ENCODE measurements around the gene CTNS. TPM values are rescaled to one million over a fixed set of nuclear protein-coding genes. Genes with fewer than 3 reads are reported as not detected.

The CTNS gene
- total and polyA plus RNA-seq, 2 of the 13 experiments (the other 11 are each of a cell fraction or from before 2014, with no cell fraction given) = 9.5 to 13.7 TPM

DNA sequence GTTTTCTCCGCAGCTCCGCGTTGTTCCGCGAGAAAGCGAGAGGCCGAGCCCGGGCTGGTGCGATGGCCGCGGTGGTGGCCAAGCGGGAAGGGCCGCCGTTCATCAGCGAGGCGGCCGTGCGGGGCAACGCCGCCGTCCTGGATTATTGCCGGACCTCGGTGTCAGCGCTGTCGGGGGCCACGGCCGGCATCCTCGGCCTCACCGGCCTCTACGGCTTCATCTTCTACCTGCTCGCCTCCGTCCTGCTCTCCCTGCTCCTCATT, 32.5 kb downstream of the CTNS start:
- Histone ChIP-seq H3K4me3 (replicated peaks in 1 of 3; ENCODE audit: insufficient read depth in 1 of 3, low read depth in 2 of 3, low read length in 3 of 3) (peak overlapping the region; percentile 89 to 97 (median 95)), H3K4me1 (ENCODE audit: insufficient read depth, low read length) (peaks cover 44% of the 10 kb centered on the region), H3K36me3 (replicated peaks in 1 of 2; ENCODE audit: control insufficient read depth in 1 of 2, insufficient read depth in 2 of 2, low read length in 2 of 2) (peaks cover 0 to 8% of the 10 kb centered on the region in 2 experiments; a peak in 3 of 5 replicates), H3K4me2 (ENCODE audit: low read depth, low read length) (peak overlapping the region; percentile 90), H3K79me2 (ENCODE audit: insufficient read depth, low read length) (peaks cover 24% of the 10 kb centered on the region), H3K27ac (ENCODE audit: extremely low read length, insufficient read depth, low read length) (peak overlapping the region; percentile 79), H4K20me1 (ENCODE audit: insufficient read depth, low read length) (peaks cover 4% of the 10 kb centered on the region; the same call in 1 of the 2 replicates), H3K9me3 (ENCODE audit: low read length) (no peaks in the 10 kb centered on the region), H3K27me3 (ENCODE audit: control insufficient read depth in 1 of 2, insufficient read depth in 2 of 2, low read length in 2 of 2) (no peaks in the 10 kb centered on the region; a peak in 1 of 5 replicates), H2AFZ (ENCODE audit: low read length) (no peak overlapping the region), H3K9ac (ENCODE audit: insufficient read depth, low read depth, low read length) (peak overlapping the region; percentile 94)
- ATAC-seq (no peak), FAIRE-seq (no peak), DNase-seq (ENCODE audit: low spot score) (no peak)
- ChIA-PET CTCF (ENCODE audit: low intra/inter-chr PET ratio, low total read pairs) (no interaction called here), POLR2A (interaction anchor here (0.8 to 3.6 kb wide), 3 partner anchors 9 to 126 kb away, joined by 3 to 74 read pairs (median 8); partner anchors contain the start of genes CTNS and SHPK)
- BruUV-seq (replicated peaks) = TSS peak; percentile 90
- 1% methylated on average over 10 of the region's 32 CpGs for WGBS (ENCODE audit: low lambda C conversion rate)
- intact Hi-C loops (cut with micrococcal nuclease; ENCODE audit: unreplicated experiment) = no loop called here
- in situ Hi-C loops (cut with HindIII; ENCODE audit: extremely low pct_ligation_motif_present, low pct_unique_long_range_greater_than_20kb) = loop anchor here (10.0 kb wide), 1 partner anchor 624 kb away; no protein-coding TSS in a partner anchor
- TF ChIP-seq, protein P1, sequence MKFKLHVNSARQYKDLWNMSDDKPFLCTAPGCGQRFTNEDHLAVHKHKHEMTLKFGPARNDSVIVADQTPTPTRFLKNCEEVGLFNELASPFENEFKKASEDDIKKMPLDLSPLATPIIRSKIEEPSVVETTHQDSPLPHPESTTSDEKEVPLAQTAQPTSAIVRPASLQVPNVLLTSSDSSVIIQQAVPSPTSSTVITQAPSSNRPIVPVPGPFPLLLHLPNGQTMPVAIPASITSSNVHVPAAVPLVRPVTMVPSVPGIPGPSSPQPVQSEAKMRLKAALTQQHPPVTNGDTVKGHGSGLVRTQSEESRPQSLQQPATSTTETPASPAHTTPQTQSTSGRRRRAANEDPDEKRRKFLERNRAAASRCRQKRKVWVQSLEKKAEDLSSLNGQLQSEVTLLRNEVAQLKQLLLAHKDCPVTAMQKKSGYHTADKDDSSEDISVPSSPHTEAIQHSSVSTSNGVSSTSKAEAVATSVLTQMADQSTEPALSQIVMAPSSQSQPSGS (CRISPR knock-in tag; IDR thresholded peaks at IDR 0.05) = no peak
- TF ChIP-seq MXD4 (CRISPR knock-in tag; IDR thresholded peaks at IDR 0.05) = no peak
- TF ChIP-seq, protein P2, sequence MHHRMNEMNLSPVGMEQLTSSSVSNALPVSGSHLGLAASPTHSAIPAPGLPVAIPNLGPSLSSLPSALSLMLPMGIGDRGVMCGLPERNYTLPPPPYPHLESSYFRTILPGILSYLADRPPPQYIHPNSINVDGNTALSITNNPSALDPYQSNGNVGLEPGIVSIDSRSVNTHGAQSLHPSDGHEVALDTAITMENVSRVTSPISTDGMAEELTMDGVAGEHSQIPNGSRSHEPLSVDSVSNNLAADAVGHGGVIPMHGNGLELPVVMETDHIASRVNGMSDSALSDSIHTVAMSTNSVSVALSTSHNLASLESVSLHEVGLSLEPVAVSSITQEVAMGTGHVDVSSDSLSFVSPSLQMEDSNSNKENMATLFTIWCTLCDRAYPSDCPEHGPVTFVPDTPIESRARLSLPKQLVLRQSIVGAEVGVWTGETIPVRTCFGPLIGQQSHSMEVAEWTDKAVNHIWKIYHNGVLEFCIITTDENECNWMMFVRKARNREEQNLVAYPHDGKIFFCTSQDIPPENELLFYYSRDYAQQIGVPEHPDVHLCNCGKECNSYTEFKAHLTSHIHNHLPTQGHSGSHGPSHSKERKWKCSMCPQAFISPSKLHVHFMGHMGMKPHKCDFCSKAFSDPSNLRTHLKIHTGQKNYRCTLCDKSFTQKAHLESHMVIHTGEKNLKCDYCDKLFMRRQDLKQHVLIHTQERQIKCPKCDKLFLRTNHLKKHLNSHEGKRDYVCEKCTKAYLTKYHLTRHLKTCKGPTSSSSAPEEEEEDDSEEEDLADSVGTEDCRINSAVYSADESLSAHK (CRISPR knock-in tag; IDR thresholded peaks at IDR 0.05; ENCODE audit: borderline replicate concordance) = 0 out of 2 replicates have a peak, but pooled peaks have one; percentile 6
- 0 out of 2 replicates have a peak, but pooled peaks have one; percentile 10 for TF ChIP-seq EEA1 (CRISPR knock-in tag; IDR thresholded peaks at IDR 0.05; ENCODE audit: borderline replicate concordance)
- TF ChIP-seq, protein P3, sequence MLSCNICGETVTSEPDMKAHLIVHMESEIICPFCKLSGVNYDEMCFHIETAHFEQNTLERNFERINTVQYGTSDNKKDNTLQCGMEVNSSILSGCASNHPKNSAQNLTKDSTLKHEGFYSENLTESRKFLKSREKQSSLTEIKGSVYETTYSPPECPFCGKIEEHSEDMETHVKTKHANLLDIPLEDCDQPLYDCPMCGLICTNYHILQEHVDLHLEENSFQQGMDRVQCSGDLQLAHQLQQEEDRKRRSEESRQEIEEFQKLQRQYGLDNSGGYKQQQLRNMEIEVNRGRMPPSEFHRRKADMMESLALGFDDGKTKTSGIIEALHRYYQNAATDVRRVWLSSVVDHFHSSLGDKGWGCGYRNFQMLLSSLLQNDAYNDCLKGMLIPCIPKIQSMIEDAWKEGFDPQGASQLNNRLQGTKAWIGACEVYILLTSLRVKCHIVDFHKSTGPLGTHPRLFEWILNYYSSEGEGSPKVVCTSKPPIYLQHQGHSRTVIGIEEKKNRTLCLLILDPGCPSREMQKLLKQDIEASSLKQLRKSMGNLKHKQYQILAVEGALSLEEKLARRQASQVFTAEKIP (CRISPR knock-in tag; IDR thresholded peaks at IDR 0.05; ENCODE audit: borderline replicate concordance) = no peak
- no peak for TF ChIP-seq ZNF605 (CRISPR knock-in tag; IDR thresholded peaks at IDR 0.05)
- 0 out of 2 replicates have a peak, but pooled peaks have one; percentile 10 for TF ChIP-seq ELF1 (CRISPR knock-in tag; IDR thresholded peaks at IDR 0.05)
- TF ChIP-seq ATF7 (IDR thresholded peaks at IDR 0.05) = no peak
- no peak for TF ChIP-seq ATF7 (CRISPR knock-in tag; IDR thresholded peaks at IDR 0.05)
- TF ChIP-seq, protein P4, sequence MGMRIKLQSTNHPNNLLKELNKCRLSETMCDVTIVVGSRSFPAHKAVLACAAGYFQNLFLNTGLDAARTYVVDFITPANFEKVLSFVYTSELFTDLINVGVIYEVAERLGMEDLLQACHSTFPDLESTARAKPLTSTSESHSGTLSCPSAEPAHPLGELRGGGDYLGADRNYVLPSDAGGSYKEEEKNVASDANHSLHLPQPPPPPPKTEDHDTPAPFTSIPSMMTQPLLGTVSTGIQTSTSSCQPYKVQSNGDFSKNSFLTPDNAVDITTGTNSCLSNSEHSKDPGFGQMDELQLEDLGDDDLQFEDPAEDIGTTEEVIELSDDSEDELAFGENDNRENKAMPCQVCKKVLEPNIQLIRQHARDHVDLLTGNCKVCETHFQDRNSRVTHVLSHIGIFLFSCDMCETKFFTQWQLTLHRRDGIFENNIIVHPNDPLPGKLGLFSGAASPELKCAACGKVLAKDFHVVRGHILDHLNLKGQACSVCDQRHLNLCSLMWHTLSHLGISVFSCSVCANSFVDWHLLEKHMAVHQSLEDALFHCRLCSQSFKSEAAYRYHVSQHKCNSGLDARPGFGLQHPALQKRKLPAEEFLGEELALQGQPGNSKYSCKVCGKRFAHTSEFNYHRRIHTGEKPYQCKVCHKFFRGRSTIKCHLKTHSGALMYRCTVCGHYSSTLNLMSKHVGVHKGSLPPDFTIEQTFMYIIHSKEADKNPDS (CRISPR knock-in tag; IDR thresholded peaks at IDR 0.05) = 0 out of 2 replicates have a peak, but pooled peaks have one; percentile 21
- TF ChIP-seq, protein P5, sequence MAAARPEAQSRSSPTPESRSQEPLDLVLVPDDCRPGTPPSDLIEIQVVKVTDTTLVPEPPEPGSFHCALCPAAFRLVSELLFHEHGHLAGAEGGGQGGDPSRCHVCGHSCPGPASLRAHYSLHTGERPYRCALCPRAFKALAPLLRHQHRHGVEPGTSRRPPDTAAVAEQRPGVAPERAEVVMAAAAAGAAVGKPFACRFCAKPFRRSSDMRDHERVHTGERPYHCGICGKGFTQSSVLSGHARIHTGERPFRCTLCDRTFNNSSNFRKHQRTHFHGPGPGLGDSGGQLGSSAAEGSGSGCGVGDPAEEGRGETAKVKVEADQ (CRISPR knock-in tag; IDR thresholded peaks at IDR 0.05; ENCODE audit: borderline replicate concordance) = peak; percentile 42; the same call in 1 of the 2 replicates
- peak; percentile 7; the same call in 1 of the 2 replicates for TF ChIP-seq KDM2A (CRISPR knock-in tag; IDR thresholded peaks at IDR 0.05; ENCODE audit: borderline replicate concordance, low read depth)
- TF ChIP-seq, protein P6, sequence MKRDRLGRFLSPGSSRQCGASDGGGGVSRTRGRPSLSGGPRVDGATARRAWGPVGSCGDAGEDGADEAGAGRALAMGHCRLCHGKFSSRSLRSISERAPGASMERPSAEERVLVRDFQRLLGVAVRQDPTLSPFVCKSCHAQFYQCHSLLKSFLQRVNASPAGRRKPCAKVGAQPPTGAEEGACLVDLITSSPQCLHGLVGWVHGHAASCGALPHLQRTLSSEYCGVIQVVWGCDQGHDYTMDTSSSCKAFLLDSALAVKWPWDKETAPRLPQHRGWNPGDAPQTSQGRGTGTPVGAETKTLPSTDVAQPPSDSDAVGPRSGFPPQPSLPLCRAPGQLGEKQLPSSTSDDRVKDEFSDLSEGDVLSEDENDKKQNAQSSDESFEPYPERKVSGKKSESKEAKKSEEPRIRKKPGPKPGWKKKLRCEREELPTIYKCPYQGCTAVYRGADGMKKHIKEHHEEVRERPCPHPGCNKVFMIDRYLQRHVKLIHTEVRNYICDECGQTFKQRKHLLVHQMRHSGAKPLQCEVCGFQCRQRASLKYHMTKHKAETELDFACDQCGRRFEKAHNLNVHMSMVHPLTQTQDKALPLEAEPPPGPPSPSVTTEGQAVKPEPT (CRISPR knock-in tag; IDR thresholded peaks at IDR 0.05; ENCODE audit: low read depth) = no peak

Data from HepG2 (cell line).